GM12878 (cell line): ENCODE results near the gene NRXN3. TPM values are rescaled to one million over a fixed set of nuclear protein-coding genes. Genes with fewer than 3 reads are reported as not detected.

Source experiments
- CBX3 ChIP-seq: fragments of 200-600 bp; sonication (generic); IDR thresholded peaks from 2 replicates; pipeline ENCODE4 v1.6.1; 2016; ENCODE audit warnings: low read depth, borderline replicate concordance
- CHD1 ChIP-seq: IDR thresholded peaks from 2 replicates; pipeline ENCODE4 v1.6.1; 2012; ENCODE audit warnings: low read depth, low read length, improper control_type of control experiment
- MTA2 ChIP-seq: fragments of 450-650 bp; IDR thresholded peaks from 2 replicates; pipeline ENCODE4 v1.6.1; 2016; ENCODE audit warnings: low read depth, mild to moderate bottlenecking, moderate library complexity
- PAX8 ChIP-seq: fragments of 450-650 bp; IDR thresholded peaks from 2 replicates; pipeline ENCODE4 v1.6.1; 2017; ENCODE audit warnings: mild to moderate bottlenecking, moderate library complexity
- POLR2A ChIP-seq: IDR thresholded peaks from 2 replicates; pipeline ENCODE4 v1.6.1; 2011; ENCODE audit warnings: low read depth, mild to moderate bottlenecking, low read length
- RAD21 ChIP-seq: IDR thresholded peaks from 2 replicates; pipeline ENCODE4 v1.6.1; 2011; ENCODE audit warnings: mild to moderate bottlenecking, low read depth, low read length, moderate library complexity; ENCODE audit not compliant: insufficient read depth
- RCOR1 ChIP-seq: conservative IDR thresholded peaks from 2 replicates; pipeline ENCODE4 v1.6.1; 2012; ENCODE audit warnings: low read depth, low read length, improper control_type of control experiment
- SIN3A ChIP-seq: IDR thresholded peaks from 2 replicates; pipeline ENCODE4 v1.6.1; 2012; ENCODE audit warnings: low read depth, low read length, improper control_type of control experiment
- SUZ12 ChIP-seq: fragments of 200-600 bp; sonication (generic); IDR thresholded peaks from one replicate; pipeline ENCODE4 v1.6.1; 2018; ENCODE audit warnings: antibody characterized with exemption, mild to moderate bottlenecking; ENCODE audit not compliant: unreplicated experiment
- TCF3 ChIP-seq: IDR thresholded peaks from 2 replicates; pipeline ENCODE4 v1.6.1; 2012; ENCODE audit warnings: low read depth, mild to moderate bottlenecking, low read length, borderline replicate concordance; ENCODE audit not compliant: insufficient read depth
- YBX1 ChIP-seq: fragments of 450-650 bp; IDR thresholded peaks from 2 replicates; pipeline ENCODE4 v1.6.1; 2016; ENCODE audit warnings: antibody characterized with exemption
- polyA plus RNA-seq, 11 experiments: library from polyadenylated mRNA; depleted of rRNA in 4 of 11; unstranded in 6 of 11; stranded (reverse) in 5 of 11; fragments of >200 nt; fragmentation: Nextera tagmentation in 4 of 11; fragmentation: Illumina TruSeq in 1 of 11; extraction: Ambion mirVana in 4 of 11; extraction: Trizol in 1 of 11; gene quantifications; 1 replicate in 1 of 11; 2 replicates in 10 of 11; pipeline versions ENCODE4 v1.2.1 to v1.2.3, GENCODE V29; 2011 to 2016; ENCODE audit warnings: inconsistent platforms in 2 of 11, missing spikeins in 2 of 11, low read depth in 1 of 11
- total RNA-seq, 4 experiments: library from RNA; depleted of rRNA in 3 of 4; stranded (reverse); fragments of >200 nt in 3 of 4; fragmentation: Illumina TruSeq in 1 of 4; extraction: Trizol in 1 of 4; gene quantifications; 2 replicates each; pipeline versions ENCODE4 v1.2.1 to v1.2.3, GENCODE V29; 2013 to 2021
- TF ChIP-seq, protein P1 (sequence below): fragments of 450-650 bp; IDR thresholded peaks from 2 replicates; pipeline ENCODE4 v1.6.1; 2018; ENCODE audit warnings: borderline replicate concordance, mild to moderate bottlenecking; ENCODE audit not compliant: partially characterized antibody
- TF ChIP-seq, protein P2 (sequence below): fragments of 150-350 bp; IDR thresholded peaks from 2 replicates; pipeline ENCODE4 v1.6.1; 2014; ENCODE audit warnings: mild to moderate bottlenecking, low read depth, low read length
- TF ChIP-seq, protein P3 (sequence below): fragments of 450-650 bp; IDR thresholded peaks from 2 replicates; pipeline ENCODE4 v1.6.1; 2016; ENCODE audit warnings: mild to moderate bottlenecking

NRXN3 gene
- total and polyA plus RNA-seq, 10 of the 15 experiments (the other 5 are each of a cell fraction or from before 2014, with no cell fraction given), result 0.52 to 3.3 (median 1.4) TPM

DNA sequence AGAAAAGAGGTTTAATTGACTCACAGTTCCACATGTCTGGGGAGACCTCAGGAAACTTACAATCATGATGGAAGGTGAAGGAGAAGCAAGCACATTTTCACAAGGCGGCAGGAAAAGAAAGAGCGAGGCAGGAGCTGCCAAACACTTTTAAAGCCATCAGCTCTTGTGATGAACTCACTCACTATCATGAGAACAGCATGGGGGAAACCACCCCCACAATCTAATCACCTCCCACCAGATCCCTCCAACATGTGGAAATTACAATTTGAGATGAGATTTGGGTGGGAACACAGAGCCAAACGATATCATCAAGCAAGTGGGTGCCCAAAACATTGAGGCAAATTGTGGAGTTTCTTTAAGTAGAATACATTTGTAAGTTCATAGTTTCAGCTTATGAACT lies 1083.4 kb downstream of the NRXN3 start (continued):
- TF ChIP-seq, protein P1, sequence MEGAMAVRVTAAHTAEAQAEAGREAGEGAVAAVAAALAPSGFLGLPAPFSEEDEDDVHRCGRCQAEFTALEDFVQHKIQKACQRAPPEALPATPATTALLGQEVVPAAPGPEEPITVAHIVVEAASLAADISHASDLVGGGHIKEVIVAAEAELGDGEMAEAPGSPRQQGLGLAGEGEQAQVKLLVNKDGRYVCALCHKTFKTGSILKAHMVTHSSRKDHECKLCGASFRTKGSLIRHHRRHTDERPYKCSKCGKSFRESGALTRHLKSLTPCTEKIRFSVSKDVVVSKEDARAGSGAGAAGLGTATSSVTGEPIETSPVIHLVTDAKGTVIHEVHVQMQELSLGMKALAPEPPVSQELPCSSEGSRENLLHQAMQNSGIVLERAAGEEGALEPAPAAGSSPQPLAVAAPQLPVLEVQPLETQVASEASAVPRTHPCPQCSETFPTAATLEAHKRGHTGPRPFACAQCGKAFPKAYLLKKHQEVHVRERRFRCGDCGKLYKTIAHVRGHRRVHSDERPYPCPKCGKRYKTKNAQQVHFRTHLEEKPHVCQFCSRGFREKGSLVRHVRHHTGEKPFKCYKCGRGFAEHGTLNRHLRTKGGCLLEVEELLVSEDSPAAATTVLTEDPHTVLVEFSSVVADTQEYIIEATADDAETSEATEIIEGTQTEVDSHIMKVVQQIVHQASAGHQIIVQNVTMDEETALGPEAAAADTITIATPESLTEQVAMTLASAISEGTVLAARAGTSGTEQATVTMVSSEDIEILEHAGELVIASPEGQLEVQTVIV, result no peak
- TF ChIP-seq YBX1 (no peak), RAD21 (no peak), CBX3 (no peak), RCOR1 (no peak), CHD1 (no peak), PAX8 (no peak), TCF3 (no peak), SUZ12 (no peak), MTA2 (no peak), POLR2A (no peak), SIN3A (no peak)
- TF ChIP-seq, protein P2, sequence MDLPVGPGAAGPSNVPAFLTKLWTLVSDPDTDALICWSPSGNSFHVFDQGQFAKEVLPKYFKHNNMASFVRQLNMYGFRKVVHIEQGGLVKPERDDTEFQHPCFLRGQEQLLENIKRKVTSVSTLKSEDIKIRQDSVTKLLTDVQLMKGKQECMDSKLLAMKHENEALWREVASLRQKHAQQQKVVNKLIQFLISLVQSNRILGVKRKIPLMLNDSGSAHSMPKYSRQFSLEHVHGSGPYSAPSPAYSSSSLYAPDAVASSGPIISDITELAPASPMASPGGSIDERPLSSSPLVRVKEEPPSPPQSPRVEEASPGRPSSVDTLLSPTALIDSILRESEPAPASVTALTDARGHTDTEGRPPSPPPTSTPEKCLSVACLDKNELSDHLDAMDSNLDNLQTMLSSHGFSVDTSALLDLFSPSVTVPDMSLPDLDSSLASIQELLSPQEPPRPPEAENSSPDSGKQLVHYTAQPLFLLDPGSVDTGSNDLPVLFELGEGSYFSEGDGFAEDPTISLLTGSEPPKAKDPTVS, result no peak
- TF ChIP-seq, protein P3, sequence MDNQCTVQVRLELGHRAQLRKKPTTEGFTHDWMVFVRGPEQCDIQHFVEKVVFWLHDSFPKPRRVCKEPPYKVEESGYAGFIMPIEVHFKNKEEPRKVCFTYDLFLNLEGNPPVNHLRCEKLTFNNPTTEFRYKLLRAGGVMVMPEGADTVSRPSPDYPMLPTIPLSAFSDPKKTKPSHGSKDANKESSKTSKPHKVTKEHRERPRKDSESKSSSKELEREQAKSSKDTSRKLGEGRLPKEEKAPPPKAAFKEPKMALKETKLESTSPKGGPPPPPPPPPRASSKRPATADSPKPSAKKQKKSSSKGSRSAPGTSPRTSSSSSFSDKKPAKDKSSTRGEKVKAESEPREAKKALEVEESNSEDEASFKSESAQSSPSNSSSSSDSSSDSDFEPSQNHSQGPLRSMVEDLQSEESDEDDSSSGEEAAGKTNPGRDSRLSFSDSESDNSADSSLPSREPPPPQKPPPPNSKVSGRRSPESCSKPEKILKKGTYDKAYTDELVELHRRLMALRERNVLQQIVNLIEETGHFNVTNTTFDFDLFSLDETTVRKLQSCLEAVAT, result no peak
